GM12865 (cell line): ENCODE measurements around the gene ICAM1.

Experiments
- DNase-seq: peaks from one replicate; pipeline ENCODE4 v3.0.0; 2010; ENCODE audit warnings: low read depth
- H3K4me3 ChIP-seq: 2 replicates; pipeline ENCODE4 v1.5.1; 2011; ENCODE audit warnings: mild to moderate bottlenecking, low read depth, low read length, control low read depth
- CTCF ChIP-seq: IDR thresholded peaks from 2 replicates; pipeline ENCODE4 v1.5.1; 2011; ENCODE audit warnings: low read length, control low read depth, low read depth, inconsistent platforms; ENCODE audit not compliant: insufficient read depth; ENCODE audit errors: missing control alignments

Gene ICAM1

GRCh38 chr19:10266706-10267105 is 4.2 kb upstream of the ICAM1 start:
- no peak for TF ChIP-seq CTCF
- no peak for DNase-seq
- H3K4me3 ChIP-seq: no peak overlapping the region

- H3K4me3 ChIP-seq: no peak overlapping the region
- DNase-seq: no peak
- no peak for TF ChIP-seq CTCF
These were observed 2.8 kb upstream of the ICAM1 start for GRCh38 chr19:10268071-10268470.

GRCh38 chr19:10269333-10270179 is 1.4 kb upstream of the ICAM1 start:
- H3K4me3 ChIP-seq: peak overlapping the region; percentile 69
- peak; percentile 92 for DNase-seq
- peak; percentile 92 for TF ChIP-seq CTCF

- TF ChIP-seq CTCF: no peak
- DNase-seq: peak; percentile 89
- H3K4me3 ChIP-seq: peak overlapping the region; percentile 69
These were observed 722 bp upstream of the ICAM1 start for GRCh38 chr19:10270180-10270615.

- DNase-seq: peak; percentile 92
- peak overlapping the region; percentile 69 for H3K4me3 ChIP-seq
- TF ChIP-seq CTCF: no peak
These were observed 695 bp downstream of the ICAM1 start for GRCh38 chr19:10271543-10272086.

- TF ChIP-seq CTCF: no peak
- no peak for DNase-seq
- peak overlapping the region; percentile 69 for H3K4me3 ChIP-seq
These were observed 3.7 kb downstream of the ICAM1 start for GRCh38 chr19:10274589-10274988.
